Smooth muscle cell (in vitro differentiated cells): ENCODE results near the gene DNAJB14. TPM values are rescaled to one million over a fixed set of nuclear protein-coding genes. Genes with fewer than 3 reads are reported as not detected.

Experiments
- DNase-seq: peaks from one replicate; lab custom pipeline; 2025; ENCODE audit not compliant: unreplicated experiment; lab: John Stamatoyannopoulos, UW
- H2AFZ ChIP-seq: fragments of 200-600 bp; sonication (generic); 2 replicates; pipeline ENCODE4 v1.6.0; 2016; ENCODE audit warnings: antibody characterized with exemption, low read depth, mild to moderate bottlenecking
- H3F3A ChIP-seq: fragments of 200-600 bp; sonication (generic); 2 replicates; pipeline ENCODE4 v1.6.0; 2017; ENCODE audit warnings: antibody characterized with exemption, low read depth
- H3K27ac ChIP-seq: fragments of 200-600 bp; sonication (generic); 2 replicates; pipeline ENCODE4 v1.5.1; 2016; ENCODE audit warnings: low read depth, mild to moderate bottlenecking
- H3K27me3 ChIP-seq: fragments of 200-600 bp; sonication (generic); 2 replicates; pipeline ENCODE4 v1.6.1; 2016; ENCODE audit warnings: low read depth, mild to moderate bottlenecking
- H3K36me3 ChIP-seq: fragments of 200-600 bp; sonication (generic); 2 replicates; pipeline ENCODE4 v1.5.1; 2016; ENCODE audit warnings: low read depth
- H3K4me1 ChIP-seq: fragments of 200-600 bp; sonication (generic); 2 replicates; pipeline ENCODE4 v1.5.1; 2016; ENCODE audit warnings: low read depth
- H3K4me2 ChIP-seq: fragments of 200-600 bp; sonication (generic); 2 replicates; pipeline ENCODE4 v1.6.0; 2016; ENCODE audit warnings: mild to moderate bottlenecking
- H3K4me3 ChIP-seq: fragments of 200-600 bp; sonication (generic); 2 replicates; pipeline ENCODE4 v1.5.1; 2016; ENCODE audit warnings: mild to moderate bottlenecking
- H3K79me2 ChIP-seq: fragments of 200-600 bp; sonication (generic); 2 replicates; pipeline ENCODE4 v1.6.0; 2016; ENCODE audit warnings: low read depth, mild to moderate bottlenecking
- H3K9ac ChIP-seq: fragments of 200-600 bp; sonication (generic); 2 replicates; pipeline ENCODE4 v1.6.0; 2016; ENCODE audit warnings: low read depth
- H3K9me3 ChIP-seq: fragments of 200-600 bp; sonication (generic); replicated peaks from 2 replicates; pipeline ENCODE4 v1.5.1; 2016; ENCODE audit warnings: low read depth
- H4K20me1 ChIP-seq: fragments of 200-600 bp; sonication (generic); 2 replicates; pipeline ENCODE4 v1.6.0; 2016; ENCODE audit warnings: low read depth
- CTCF ChIP-seq: fragments of 200-600 bp; sonication (generic); IDR thresholded peaks from 2 replicates; pipeline ENCODE4 v1.5.1; 2017; ENCODE audit warnings: borderline replicate concordance, mild to moderate bottlenecking, antibody characterized with exemption; ENCODE audit not compliant: insufficient read depth, poor library complexity, severe bottlenecking
- WGBS: methylation state at CpG from one replicate; pipeline ENCODE4 v1.1.7; 2016; ENCODE audit warnings: low lambda C conversion rate; 5-methylcytosine and 5-hydroxymethylcytosine counted together
- polyA plus RNA-seq: library from polyadenylated mRNA; unstranded; fragments of >200 nt; fragmentation: Nextera tagmentation; extraction: Ambion mirVana; gene quantifications from 2 replicates; pipeline ENCODE4 v1.2.1, GENCODE V29; 2016
- total RNA-seq: library from RNA; depleted of rRNA; stranded (reverse); fragments of >200 nt; gene quantifications from 2 replicates; pipeline ENCODE4 v1.2.3, GENCODE V29; 2014

The DNAJB14 gene
- total and polyA plus RNA-seq, 2 experiments from 2014 or later, result 29.8 to 62.7 TPM

- H4K20me1 ChIP-seq, result peaks cover 22% of the 10 kb centered on the region
- peaks cover 10% of the 10 kb centered on the region for H3K4me1 ChIP-seq
- no peaks in the 10 kb centered on the region for H3K27me3 ChIP-seq
- H2AFZ ChIP-seq, result no peak overlapping the region
- DNase-seq, result no peak
- no peak overlapping the region for H3K4me2 ChIP-seq
- TF ChIP-seq CTCF, result no peak
- H3K27ac ChIP-seq, result no peak overlapping the region
- H3K9ac ChIP-seq, result no peak overlapping the region
- peaks cover 17% of the 10 kb centered on the region for H3F3A ChIP-seq
- H3K9me3 ChIP-seq, result no peaks in the 10 kb centered on the region
- no peak overlapping the region for H3K4me3 ChIP-seq
- 95% methylated on average over 2 of the region's 2 CpGs for WGBS
- H3K36me3 ChIP-seq, result no peaks in the 10 kb centered on the region
- peaks cover 65% of the 10 kb centered on the region for H3K79me2 ChIP-seq
Measured at GRCh38 chr4:99891351-99891750, 55.1 kb downstream of the DNAJB14 start.

- Histone ChIP-seq H3K27me3 (no peaks in the 10 kb centered on the region), H2AFZ (no peak overlapping the region), H3K27ac (peak overlapping the region; percentile 12), H3K36me3 (peaks cover 11% of the 10 kb centered on the region), H3K4me3 (no peak overlapping the region), H3K9me3 (no peaks in the 10 kb centered on the region), H3K79me2 (peaks cover 53% of the 10 kb centered on the region), H3K4me1 (no peaks in the 10 kb centered on the region), H3K9ac (no peak overlapping the region), H3K4me2 (no peak overlapping the region), H3F3A (peaks cover 4% of the 10 kb centered on the region), H4K20me1 (peaks cover 22% of the 10 kb centered on the region)
- no peak for TF ChIP-seq CTCF
- WGBS, result 39% methylated on average over 5 of the region's 5 CpGs
- no peak for DNase-seq
Measured at GRCh38 chr4:99887837-99888236, 58.6 kb downstream of the DNAJB14 start.

GRCh38 chr4:99886146-99886545 lies 60.3 kb downstream of the DNAJB14 start:
- no peak overlapping the region for H3K9ac ChIP-seq
- no peak for TF ChIP-seq CTCF
- H3K27me3 ChIP-seq, result no peaks in the 10 kb centered on the region
- H3K4me2 ChIP-seq, result no peak overlapping the region
- peaks cover 36% of the 10 kb centered on the region for H3K79me2 ChIP-seq
- H4K20me1 ChIP-seq, result peaks cover 19% of the 10 kb centered on the region
- no peak overlapping the region for H3K27ac ChIP-seq
- no peaks in the 10 kb centered on the region for H3K4me1 ChIP-seq
- H3K36me3 ChIP-seq, result peaks cover 19% of the 10 kb centered on the region
- H3F3A ChIP-seq, result peaks cover 4% of the 10 kb centered on the region
- H2AFZ ChIP-seq, result no peak overlapping the region
- no peak for DNase-seq
- H3K4me3 ChIP-seq, result no peak overlapping the region
- no peaks in the 10 kb centered on the region for H3K9me3 ChIP-seq
- 67% methylated on average over 4 of the region's 4 CpGs for WGBS

GRCh38 chr4:99885687-99886086 lies 60.7 kb downstream of the DNAJB14 start:
- Histone ChIP-seq H3K9ac (no peak overlapping the region), H3F3A (peaks cover 4% of the 10 kb centered on the region), H3K9me3 (no peaks in the 10 kb centered on the region), H3K4me2 (no peak overlapping the region), H3K27me3 (no peaks in the 10 kb centered on the region), H3K36me3 (peaks cover 21% of the 10 kb centered on the region), H2AFZ (no peak overlapping the region), H4K20me1 (peaks cover 18% of the 10 kb centered on the region), H3K4me3 (no peak overlapping the region), H3K4me1 (no peaks in the 10 kb centered on the region), H3K79me2 (peaks cover 32% of the 10 kb centered on the region), H3K27ac (no peak overlapping the region)
- TF ChIP-seq CTCF, result no peak
- DNase-seq, result no peak
